A549 (cell line): Measurements from ENCODE around the gene PTPN6. TPM values are rescaled to one million over a fixed set of nuclear protein-coding genes. Genes with fewer than 3 reads are reported as not detected.

Experiments
- ATAC-seq, 2 experiments: fragments of 200-7000 bp in 1 of 2; fragments of >200 bp in 1 of 2; cut with Nextera tagmentation in 1 of 2; cut with Tn5 transposase in 1 of 2; 3 replicates each; pipeline versions ENCODE4 v1.8.0 to v1.9.1; 2018 to 2020; ENCODE audit warnings: mild to moderate bottlenecking in 1 of 2, moderate library complexity in 1 of 2
- CTCF ChIA-PET: fragments of 300-600 bp; sonication (Branson Sonifier 250); formaldehyde crosslinking; extraction: SDS; loops from one replicate; lab custom pipeline; 2021; ENCODE audit warnings: antibody characterized with exemption, inconsistent platforms; lab: Yijun Ruan, JAX
- POLR2A ChIA-PET: fragments of 350-600 bp; formaldehyde crosslinking; extraction: SDS; loops from one replicate; lab custom pipeline; 2021; ENCODE audit warnings: antibody characterized with exemption, inconsistent platforms; lab: Yijun Ruan, JAX
- DNase-seq, 2 experiments: peaks; one replicate each; pipeline versions ENCODE4 v3.0.0 to v3.0.0-alpha.2; 2011 to 2016; ENCODE audit warnings: low read depth in 1 of 2, low spot score in 1 of 2
- FAIRE-seq: peaks from 2 replicates; lab custom pipeline; 2011; peaks lifted over from hg19 to GRCh38; lab: Jason Lieb, UNC
- H3K27ac ChIP-seq, 2 experiments: fragments of >200 bp; sonication (Bioruptor Twin); formaldehyde crosslinking; 3 replicates each; pipeline ENCODE4 v1.5.1; 2016 to 2017
- H3K4me1 ChIP-seq: fragments of >200 bp; sonication (Bioruptor Twin); formaldehyde crosslinking; 3 replicates; pipeline ENCODE4 v1.6.1; 2016
- H3K4me2 ChIP-seq: fragments of >200 bp; sonication (Bioruptor Twin); formaldehyde crosslinking; 3 replicates; pipeline ENCODE4 v1.6.1; 2016
- H3K4me3 ChIP-seq: fragments of >200 bp; sonication (Bioruptor Twin); formaldehyde crosslinking; 3 replicates; pipeline ENCODE4 v1.5.1; 2016
- H3K9me3 ChIP-seq: fragments of >200 bp; sonication (Bioruptor Twin); formaldehyde crosslinking; 3 replicates; pipeline ENCODE4 v1.6.1; 2016
- CBX2 ChIP-seq: fragments of 200-600 bp; sonication (generic); IDR thresholded peaks from 2 replicates; pipeline ENCODE4 v1.6.1; 2016; ENCODE audit warnings: low read depth, mild to moderate bottlenecking, borderline replicate concordance
- CBX8 ChIP-seq: fragments of 200-600 bp; sonication (generic); IDR thresholded peaks from 2 replicates; pipeline ENCODE4 v1.6.1; 2016
- EHF ChIP-seq: fragments of 250-450 bp; sonication (Bioruptor Pico); IDR thresholded peaks from 2 replicates; pipeline ENCODE4 v1.5.0; 2020; ENCODE audit warnings: mild to moderate bottlenecking
- EHMT2 ChIP-seq: fragments of 200-600 bp; sonication (generic); IDR thresholded peaks from 2 replicates; pipeline ENCODE4 v1.6.1; 2016; ENCODE audit warnings: antibody characterized with exemption, low read depth, mild to moderate bottlenecking, moderate library complexity
- EP300 ChIP-seq, 2 experiments: fragments of >200 bp; sonication (Bioruptor Twin); formaldehyde crosslinking; IDR thresholded peaks; 2 replicates in 1 of 2; 3 replicates in 1 of 2; pipeline ENCODE4 v1.6.1; 2016 to 2017
- ESRRA ChIP-seq: fragments of 150-350 bp; IDR thresholded peaks from 2 replicates; pipeline ENCODE4 v1.6.1; 2014; ENCODE audit warnings: mild to moderate bottlenecking, low read length, borderline replicate concordance
- FOSL2 ChIP-seq, 2 experiments: fragments of 450-650 bp in 1 of 2; fragments of >200 bp in 1 of 2; sonication (Bioruptor Twin) in 1 of 2; formaldehyde crosslinking; IDR thresholded peaks; 2 replicates each; pipeline versions ENCODE4 v1.5.0 to v1.6.1; 2016 to 2020; ENCODE audit warnings: mild to moderate bottlenecking in 1 of 2, moderate library complexity in 1 of 2
- HEYL ChIP-seq: fragments of 250-450 bp; sonication (Bioruptor Pico); IDR thresholded peaks from 2 replicates; pipeline ENCODE4 v1.8.0; 2021; ENCODE audit warnings: mild to moderate bottlenecking, moderate library complexity
- HOXA7 ChIP-seq: fragments of 250-450 bp; sonication (Bioruptor Pico); IDR thresholded peaks from 2 replicates; pipeline ENCODE4 v1.5.0; 2020; ENCODE audit warnings: mild to moderate bottlenecking, moderate library complexity
- HOXB5 ChIP-seq: fragments of 250-450 bp; sonication (Bioruptor Pico); IDR thresholded peaks from 2 replicates; pipeline ENCODE4 v1.5.0; 2020; ENCODE audit warnings: mild to moderate bottlenecking, moderate library complexity
- JUNB ChIP-seq: fragments of >200 bp; sonication (Bioruptor Twin); formaldehyde crosslinking; IDR thresholded peaks from 2 replicates; pipeline ENCODE4 v1.6.1; 2016
- KDM1A ChIP-seq: fragments of 200-600 bp; sonication (generic); IDR thresholded peaks from 2 replicates; pipeline ENCODE4 v1.6.1; 2016; ENCODE audit warnings: low read depth, mild to moderate bottlenecking
- MAZ ChIP-seq: fragments of 150-350 bp; IDR thresholded peaks from 2 replicates; pipeline ENCODE4 v1.6.1; 2014; ENCODE audit warnings: antibody characterized with exemption, low read depth, low read length, borderline replicate concordance
- NFE2L2 ChIP-seq: fragments of 150-350 bp; conservative IDR thresholded peaks from 2 replicates; pipeline ENCODE4 v1.6.1; 2014; ENCODE audit warnings: low read length
- PHF8 ChIP-seq: fragments of 200-600 bp; sonication (generic); IDR thresholded peaks from 2 replicates; pipeline ENCODE4 v1.6.1; 2016; ENCODE audit warnings: low read depth, mild to moderate bottlenecking, antibody characterized with exemption, moderate library complexity, borderline replicate concordance
- POLR2AphosphoS2 ChIP-seq: conservative IDR thresholded peaks from 2 replicates; pipeline ENCODE4 v1.6.1; 2012; ENCODE audit warnings: low read length, improper control_type of control experiment, inconsistent platforms
- RAD21 ChIP-seq, 2 experiments: fragments of >200 bp in 1 of 2; sonication (Bioruptor Twin) in 1 of 2; formaldehyde crosslinking in 1 of 2; IDR thresholded peaks in 1 of 2; conservative IDR thresholded peaks in 1 of 2; 2 replicates in 1 of 2; 3 replicates in 1 of 2; pipeline ENCODE4 v1.6.1; 2012 to 2018; ENCODE audit warnings: inconsistent platforms in 1 of 2
- RFX5 ChIP-seq: fragments of 450-650 bp; IDR thresholded peaks from 2 replicates; pipeline ENCODE4 v1.7.1; 2014; ENCODE audit warnings: antibody characterized with exemption, mild to moderate bottlenecking, moderate library complexity
- SMC3 ChIP-seq: fragments of >200 bp; sonication (Bioruptor Twin); formaldehyde crosslinking; IDR thresholded peaks from 3 replicates; pipeline ENCODE4 v1.6.1; 2018; ENCODE audit warnings: inconsistent platforms
- TFCP2L1 ChIP-seq: fragments of 250-450 bp; sonication (Bioruptor Pico); IDR thresholded peaks from 2 replicates; pipeline ENCODE4 v1.5.0; 2021; ENCODE audit warnings: mild to moderate bottlenecking
- TP53 ChIP-seq: fragments of 250-450 bp; sonication (Bioruptor Pico); IDR thresholded peaks from 2 replicates; pipeline ENCODE4 v1.5.0; 2021; ENCODE audit warnings: mild to moderate bottlenecking, moderate library complexity
- ZFP36 ChIP-seq: fragments of 450-650 bp; IDR thresholded peaks from 2 replicates; pipeline ENCODE4 v1.6.1; 2014; ENCODE audit warnings: borderline replicate concordance; ENCODE audit not compliant: partially characterized antibody
- ZSCAN20 ChIP-seq: fragments of 250-450 bp; sonication (Bioruptor Pico); IDR thresholded peaks from 2 replicates; pipeline ENCODE4 v1.8.0; 2022; ENCODE audit warnings: mild to moderate bottlenecking, moderate library complexity
- WGBS: methylation state at CpG from one replicate; pipeline ENCODE4 v1.1.6; 2017; ENCODE audit errors: missing lambda C conversion rate; 5-methylcytosine and 5-hydroxymethylcytosine counted together
- polyA minus RNA-seq: library from RNA; depleted of rRNA, polyadenylated mRNA; stranded (reverse); fragments of >200 nt; gene quantifications from 2 replicates; pipeline ENCODE4 v1.2.3, GENCODE V29; 2011; rRNA and poly(A)+ RNA removed
- polyA plus RNA-seq, 4 experiments: library from polyadenylated mRNA; depleted of rRNA in 3 of 4; stranded (reverse); fragments of >200 nt; fragmentation: RNase III in 1 of 4; extraction: RNeasy Plus Mini Kit Qiagen cat#74134 plus additional on column Dnase treatment in 1 of 4; gene quantifications; 2 replicates in 3 of 4; 3 replicates in 1 of 4; pipeline ENCODE4 v1.2.3, GENCODE V29; 2011 to 2017
- TF ChIP-seq, protein P1 (sequence below): fragments of 450-650 bp; IDR thresholded peaks from 2 replicates; pipeline ENCODE4 v1.6.1; 2014; ENCODE audit warnings: antibody characterized with exemption
- TF ChIP-seq, protein P2 (sequence below): fragments of >200 bp; sonication (Bioruptor Twin); formaldehyde crosslinking; IDR thresholded peaks from 3 replicates; pipeline ENCODE4 v1.5.1; 2016
- TF ChIP-seq, protein P3 (sequence below): fragments of 250-450 bp; sonication (Bioruptor Pico); IDR thresholded peaks from 2 replicates; pipeline ENCODE4 v1.5.0; 2020; ENCODE audit warnings: low read depth, mild to moderate bottlenecking, moderate library complexity
- TF ChIP-seq, protein P4 (sequence below): fragments of 250-450 bp; sonication (Bioruptor Pico); IDR thresholded peaks from 2 replicates; pipeline ENCODE4 v1.5.0; 2021; ENCODE audit warnings: mild to moderate bottlenecking, moderate library complexity, borderline replicate concordance
- TF ChIP-seq, protein P5 (sequence below): fragments of >200 bp; sonication (Bioruptor Twin); formaldehyde crosslinking; IDR thresholded peaks from 3 replicates; pipeline ENCODE4 v1.6.1; 2016

The PTPN6 gene
- polyA plus RNA-seq (2011; rRNA removed) = 18.9 and 29.0 TPM in 2 replicates
- 29.3 and 29.7 TPM in 2 replicates for polyA plus RNA-seq (2012; cell fraction: cytosol; rRNA removed)
- 53.2 and 54.2 TPM in 2 replicates for polyA plus RNA-seq (2012; cell fraction: nucleus; rRNA removed)
- 14.2 to 17.1 TPM (median 15.1 TPM) in 3 replicates for polyA plus RNA-seq (2017; fragmentation: RNase III; extraction: RNeasy Plus Mini Kit Qiagen cat#74134 plus additional on column Dnase treatment)
- 17.7 and 25.4 TPM in 2 replicates for polyA minus RNA-seq

DNA sequence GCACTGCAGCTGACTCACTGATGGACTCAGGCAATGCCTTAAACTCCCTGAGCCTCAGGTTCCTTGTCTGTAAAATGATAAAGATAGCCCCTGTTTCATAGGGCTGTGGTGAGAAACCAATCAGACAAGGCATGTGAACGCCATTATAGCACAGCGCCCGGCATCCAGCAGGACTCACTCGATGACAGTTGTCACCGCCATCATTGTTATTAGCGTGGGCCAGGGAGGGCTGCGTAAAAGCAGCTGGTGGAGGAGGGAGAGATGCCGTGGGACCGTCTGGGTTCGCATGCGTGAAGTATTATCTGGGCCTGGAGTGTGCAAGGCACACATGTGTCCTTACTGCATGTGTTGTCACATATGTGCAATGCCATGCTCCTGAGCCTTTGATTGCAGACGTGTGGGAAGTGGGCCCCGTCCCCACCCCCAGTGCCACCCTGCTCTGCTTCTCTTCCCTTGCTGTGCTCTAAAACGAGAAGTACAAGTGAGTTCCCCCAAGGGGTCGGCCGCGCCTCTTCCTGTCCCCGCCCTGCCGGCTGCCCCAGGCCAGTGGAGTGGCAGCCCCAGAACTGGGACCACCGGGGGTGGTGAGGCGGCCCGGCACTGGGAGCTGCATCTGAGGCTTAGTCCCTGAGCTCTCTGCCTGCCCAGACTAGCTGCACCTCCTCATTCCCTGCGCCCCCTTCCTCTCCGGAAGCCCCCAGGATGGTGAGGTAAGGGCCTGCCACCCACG, at the start of gene PTPN6:
TSS of gene PTPN6 (plus strand) at position 546 of the 730 bp plus-strand sequence. CDS start at position 703, 157 bp downstream.
- Histone ChIP-seq H3K4me1 (peaks cover 11% of the 10 kb centered on the region), H3K4me2 (no peak within 1 kb of the TSS), H3K9me3 (no peaks in the 10 kb centered on the region), H3K4me3 (no peak within 1 kb of the TSS), H3K27ac (no peak within 1 kb of the TSS)
- 90% methylated on average over 23 of the region's 25 CpGs for WGBS
- ChIA-PET CTCF (interaction anchor here (1.0 to 22.6 kb wide), 7 partner anchors 11 to 110 kb away, joined by 3 to 370 read pairs (median 4); partner anchors contain the start of genes ATN1 and SPSB2), POLR2A (no interaction called here)
- FAIRE-seq = no peak
- TF ChIP-seq PHF8 = no peak
- TF ChIP-seq POLR2AphosphoS2 = no peak
- TF ChIP-seq, protein P1, sequence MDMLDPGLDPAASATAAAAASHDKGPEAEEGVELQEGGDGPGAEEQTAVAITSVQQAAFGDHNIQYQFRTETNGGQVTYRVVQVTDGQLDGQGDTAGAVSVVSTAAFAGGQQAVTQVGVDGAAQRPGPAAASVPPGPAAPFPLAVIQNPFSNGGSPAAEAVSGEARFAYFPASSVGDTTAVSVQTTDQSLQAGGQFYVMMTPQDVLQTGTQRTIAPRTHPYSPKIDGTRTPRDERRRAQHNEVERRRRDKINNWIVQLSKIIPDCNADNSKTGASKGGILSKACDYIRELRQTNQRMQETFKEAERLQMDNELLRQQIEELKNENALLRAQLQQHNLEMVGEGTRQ = no peak
- TF ChIP-seq CBX2 = no peak
- no peak for TF ChIP-seq KDM1A
- TF ChIP-seq ZFP36 = no peak
- TF ChIP-seq EHMT2 = no peak
- no peak for TF ChIP-seq TFCP2L1 (CRISPR knock-in tag)
- TF ChIP-seq, protein P2, sequence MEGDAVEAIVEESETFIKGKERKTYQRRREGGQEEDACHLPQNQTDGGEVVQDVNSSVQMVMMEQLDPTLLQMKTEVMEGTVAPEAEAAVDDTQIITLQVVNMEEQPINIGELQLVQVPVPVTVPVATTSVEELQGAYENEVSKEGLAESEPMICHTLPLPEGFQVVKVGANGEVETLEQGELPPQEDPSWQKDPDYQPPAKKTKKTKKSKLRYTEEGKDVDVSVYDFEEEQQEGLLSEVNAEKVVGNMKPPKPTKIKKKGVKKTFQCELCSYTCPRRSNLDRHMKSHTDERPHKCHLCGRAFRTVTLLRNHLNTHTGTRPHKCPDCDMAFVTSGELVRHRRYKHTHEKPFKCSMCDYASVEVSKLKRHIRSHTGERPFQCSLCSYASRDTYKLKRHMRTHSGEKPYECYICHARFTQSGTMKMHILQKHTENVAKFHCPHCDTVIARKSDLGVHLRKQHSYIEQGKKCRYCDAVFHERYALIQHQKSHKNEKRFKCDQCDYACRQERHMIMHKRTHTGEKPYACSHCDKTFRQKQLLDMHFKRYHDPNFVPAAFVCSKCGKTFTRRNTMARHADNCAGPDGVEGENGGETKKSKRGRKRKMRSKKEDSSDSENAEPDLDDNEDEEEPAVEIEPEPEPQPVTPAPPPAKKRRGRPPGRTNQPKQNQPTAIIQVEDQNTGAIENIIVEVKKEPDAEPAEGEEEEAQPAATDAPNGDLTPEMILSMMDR = no peak
- no peak for TF ChIP-seq JUNB
- TF ChIP-seq HOXB5 = no peak
- no peak for TF ChIP-seq EHF (CRISPR knock-in tag)
- no peak for TF ChIP-seq ESRRA
- TF ChIP-seq FOSL2 (IDR thresholded peaks at IDR 0.05) = no peak
- TF ChIP-seq FOSL2 (CRISPR knock-in tag; IDR thresholded peaks at IDR 0.05) = no peak
- no peak for TF ChIP-seq ZSCAN20 (CRISPR knock-in tag)
- TF ChIP-seq EP300 (IDR thresholded peaks at IDR 0.05) = no peak
- TF ChIP-seq, protein P3, sequence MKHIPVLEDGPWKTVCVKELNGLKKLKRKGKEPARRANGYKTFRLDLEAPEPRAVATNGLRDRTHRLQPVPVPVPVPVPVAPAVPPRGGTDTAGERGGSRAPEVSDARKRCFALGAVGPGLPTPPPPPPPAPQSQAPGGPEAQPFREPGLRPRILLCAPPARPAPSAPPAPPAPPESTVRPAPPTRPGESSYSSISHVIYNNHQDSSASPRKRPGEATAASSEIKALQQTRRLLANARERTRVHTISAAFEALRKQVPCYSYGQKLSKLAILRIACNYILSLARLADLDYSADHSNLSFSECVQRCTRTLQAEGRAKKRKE (CRISPR knock-in tag) = no peak
- no peak for TF ChIP-seq HOXA7 (CRISPR knock-in tag)
- no peak for TF ChIP-seq TP53 (CRISPR knock-in tag)
- TF ChIP-seq CBX8 = no peak
- no peak for ATAC-seq
- no peak for DNase-seq

DNA sequence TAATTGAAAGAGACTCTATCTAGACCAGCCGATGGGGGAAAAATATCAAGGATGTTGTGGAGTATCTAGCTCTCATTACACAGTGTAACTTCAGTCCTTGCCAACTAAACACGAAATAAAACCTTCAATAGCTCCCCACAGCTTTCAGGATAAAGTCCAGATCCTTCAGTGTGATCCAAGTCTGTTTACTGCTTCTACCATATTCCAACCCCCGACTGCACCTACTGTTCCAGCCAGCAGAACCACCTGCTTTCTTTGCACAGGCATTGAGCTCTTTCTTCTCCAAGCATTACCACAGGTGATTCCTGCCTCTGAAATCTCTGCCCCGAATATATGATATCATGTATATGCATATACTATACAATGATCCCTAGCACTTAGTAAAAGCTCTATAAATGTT, 48.7 kb upstream of the PTPN6 start:
- no peaks in the 10 kb centered on the region for H3K9me3 ChIP-seq
- H3K4me2 ChIP-seq = no peak overlapping the region
- POLR2A ChIA-PET = interaction anchor here (2.5 kb wide), 1 partner anchor 11 kb away, joined by 10 read pairs; no protein-coding TSS in a partner anchor
- FAIRE-seq = no peak
- peaks cover 11% of the 10 kb centered on the region; the same call in 2 of the 3 replicates for H3K4me1 ChIP-seq
- DNase-seq = no peak
- no peak overlapping the region for H3K27ac ChIP-seq
- CTCF ChIA-PET = interaction anchor here (0.7 to 22.2 kb wide), 6 partner anchors 9 to 35 kb away, joined by 3 to 232 read pairs (median 35); partner anchors contain the start of genes SPSB2 and TPI1
- 78% methylated on average over 4 of the region's 4 CpGs for WGBS
- no peak overlapping the region for H3K4me3 ChIP-seq
- no peak for ATAC-seq
- no peak for TF ChIP-seq CBX2
- TF ChIP-seq MAZ = no peak
- no peak for TF ChIP-seq RFX5
- no peak for TF ChIP-seq EP300 (IDR thresholded peaks at IDR 0.05)
- no peak for TF ChIP-seq HOXB5
- no peak for TF ChIP-seq RAD21 (conservative IDR thresholded peaks at IDR 0.05 in 1 of 2, IDR thresholded peaks at IDR 0.05 in 1 of 2)
- TF ChIP-seq HEYL (CRISPR knock-in tag) = no peak
- TF ChIP-seq, protein P4, sequence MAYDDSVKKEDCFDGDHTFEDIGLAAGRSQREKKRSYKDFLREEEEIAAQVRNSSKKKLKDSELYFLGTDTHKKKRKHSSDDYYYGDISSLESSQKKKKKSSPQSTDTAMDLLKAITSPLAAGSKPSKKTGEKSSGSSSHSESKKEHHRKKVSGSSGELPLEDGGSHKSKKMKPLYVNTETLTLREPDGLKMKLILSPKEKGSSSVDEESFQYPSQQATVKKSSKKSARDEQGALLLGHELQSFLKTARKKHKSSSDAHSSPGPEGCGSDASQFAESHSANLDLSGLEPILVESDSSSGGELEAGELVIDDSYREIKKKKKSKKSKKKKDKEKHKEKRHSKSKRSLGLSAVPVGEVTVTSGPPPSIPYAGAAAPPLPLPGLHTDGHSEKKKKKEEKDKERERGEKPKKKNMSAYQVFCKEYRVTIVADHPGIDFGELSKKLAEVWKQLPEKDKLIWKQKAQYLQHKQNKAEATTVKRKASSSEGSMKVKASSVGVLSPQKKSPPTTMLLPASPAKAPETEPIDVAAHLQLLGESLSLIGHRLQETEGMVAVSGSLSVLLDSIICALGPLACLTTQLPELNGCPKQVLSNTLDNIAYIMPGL (CRISPR knock-in tag) = no peak
- TF ChIP-seq FOSL2 (IDR thresholded peaks at IDR 0.05) = no peak
- no peak for TF ChIP-seq FOSL2 (CRISPR knock-in tag; IDR thresholded peaks at IDR 0.05)
- no peak for TF ChIP-seq ZFP36
- TF ChIP-seq NFE2L2 = no peak
- TF ChIP-seq SMC3 = no peak
- TF ChIP-seq, protein P5, sequence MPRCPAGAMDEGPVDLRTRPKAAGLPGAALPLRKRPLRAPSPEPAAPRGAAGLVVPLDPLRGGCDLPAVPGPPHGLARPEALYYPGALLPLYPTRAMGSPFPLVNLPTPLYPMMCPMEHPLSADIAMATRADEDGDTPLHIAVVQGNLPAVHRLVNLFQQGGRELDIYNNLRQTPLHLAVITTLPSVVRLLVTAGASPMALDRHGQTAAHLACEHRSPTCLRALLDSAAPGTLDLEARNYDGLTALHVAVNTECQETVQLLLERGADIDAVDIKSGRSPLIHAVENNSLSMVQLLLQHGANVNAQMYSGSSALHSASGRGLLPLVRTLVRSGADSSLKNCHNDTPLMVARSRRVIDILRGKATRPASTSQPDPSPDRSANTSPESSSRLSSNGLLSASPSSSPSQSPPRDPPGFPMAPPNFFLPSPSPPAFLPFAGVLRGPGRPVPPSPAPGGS = no peak
- TF ChIP-seq EHF (CRISPR knock-in tag) = no peak
